A549 (cell line): ENCODE results near the gene SCYL1. TPM values are rescaled to one million over a fixed set of nuclear protein-coding genes. Genes with fewer than 3 reads are reported as not detected.
A peak's percentile ranks its signal among the peaks of the same experiment; 100 is the strongest.

Experiments
- ATAC-seq, 2 experiments: fragments of 200-7000 bp in 1 of 2; fragments of >200 bp in 1 of 2; cut with Nextera tagmentation in 1 of 2; cut with Tn5 transposase in 1 of 2; 3 replicates each; pipeline versions ENCODE4 v1.8.0 to v1.9.1; 2018 to 2020; ENCODE audit warnings: mild to moderate bottlenecking in 1 of 2, moderate library complexity in 1 of 2
- CTCF ChIA-PET: fragments of 300-600 bp; sonication (Branson Sonifier 250); formaldehyde crosslinking; extraction: SDS; loops from one replicate; lab custom pipeline; 2021; ENCODE audit warnings: antibody characterized with exemption, inconsistent platforms; lab: Yijun Ruan, JAX
- POLR2A ChIA-PET: fragments of 350-600 bp; formaldehyde crosslinking; extraction: SDS; loops from one replicate; lab custom pipeline; 2021; ENCODE audit warnings: antibody characterized with exemption, inconsistent platforms; lab: Yijun Ruan, JAX
- DNase-seq, 2 experiments: peaks; one replicate each; pipeline versions ENCODE4 v3.0.0 to v3.0.0-alpha.2; 2011 to 2016; ENCODE audit warnings: low read depth in 1 of 2, low spot score in 1 of 2
- FAIRE-seq: peaks from 2 replicates; lab custom pipeline; 2011; peaks lifted over from hg19 to GRCh38; lab: Jason Lieb, UNC
- H3K27ac ChIP-seq, 2 experiments: fragments of >200 bp; sonication (Bioruptor Twin); formaldehyde crosslinking; 3 replicates each; pipeline ENCODE4 v1.5.1; 2016 to 2017
- H3K4me1 ChIP-seq: fragments of >200 bp; sonication (Bioruptor Twin); formaldehyde crosslinking; 3 replicates; pipeline ENCODE4 v1.6.1; 2016
- H3K4me2 ChIP-seq: fragments of >200 bp; sonication (Bioruptor Twin); formaldehyde crosslinking; 3 replicates; pipeline ENCODE4 v1.6.1; 2016
- H3K4me3 ChIP-seq: fragments of >200 bp; sonication (Bioruptor Twin); formaldehyde crosslinking; 3 replicates; pipeline ENCODE4 v1.5.1; 2016
- H3K9me3 ChIP-seq: fragments of >200 bp; sonication (Bioruptor Twin); formaldehyde crosslinking; 3 replicates; pipeline ENCODE4 v1.6.1; 2016
- BHLHE40 ChIP-seq: IDR thresholded peaks from 2 replicates; pipeline ENCODE4 v1.6.1; 2012; ENCODE audit warnings: low read depth, low read length, inconsistent platforms
- CBX2 ChIP-seq: fragments of 200-600 bp; sonication (generic); IDR thresholded peaks from 2 replicates; pipeline ENCODE4 v1.6.1; 2016; ENCODE audit warnings: low read depth, mild to moderate bottlenecking, borderline replicate concordance
- CBX8 ChIP-seq: fragments of 200-600 bp; sonication (generic); IDR thresholded peaks from 2 replicates; pipeline ENCODE4 v1.6.1; 2016
- CEBPB ChIP-seq, 2 experiments: fragments of >200 bp in 1 of 2; sonication (Bioruptor Twin) in 1 of 2; formaldehyde crosslinking in 1 of 2; IDR thresholded peaks; 2 replicates each; pipeline ENCODE4 v1.6.1; 2012 to 2016
- CHD2 ChIP-seq: fragments of 150-350 bp; IDR thresholded peaks from 2 replicates; pipeline ENCODE4 v1.6.1; 2014; ENCODE audit warnings: low read length; ENCODE audit not compliant: partially characterized antibody
- CHD4 ChIP-seq: fragments of 200-600 bp; sonication (generic); IDR thresholded peaks from 2 replicates; pipeline ENCODE4 v1.6.1; 2016; ENCODE audit warnings: antibody characterized with exemption, mild to moderate bottlenecking, borderline replicate concordance
- EHF ChIP-seq: fragments of 250-450 bp; sonication (Bioruptor Pico); IDR thresholded peaks from 2 replicates; pipeline ENCODE4 v1.5.0; 2020; ENCODE audit warnings: mild to moderate bottlenecking
- EP300 ChIP-seq, 2 experiments: fragments of >200 bp; sonication (Bioruptor Twin); formaldehyde crosslinking; IDR thresholded peaks; 2 replicates in 1 of 2; 3 replicates in 1 of 2; pipeline ENCODE4 v1.6.1; 2016 to 2017
- ESRRA ChIP-seq: fragments of 150-350 bp; IDR thresholded peaks from 2 replicates; pipeline ENCODE4 v1.6.1; 2014; ENCODE audit warnings: mild to moderate bottlenecking, low read length, borderline replicate concordance
- FOSB ChIP-seq: fragments of 250-450 bp; sonication (Bioruptor Pico); IDR thresholded peaks from 2 replicates; pipeline ENCODE4 v1.5.0; 2020; ENCODE audit warnings: mild to moderate bottlenecking, moderate library complexity
- FOSL2 ChIP-seq, 2 experiments: fragments of 450-650 bp in 1 of 2; fragments of >200 bp in 1 of 2; sonication (Bioruptor Twin) in 1 of 2; formaldehyde crosslinking; IDR thresholded peaks; 2 replicates each; pipeline versions ENCODE4 v1.5.0 to v1.6.1; 2016 to 2020; ENCODE audit warnings: mild to moderate bottlenecking in 1 of 2, moderate library complexity in 1 of 2
- FOXS1 ChIP-seq: fragments of 250-450 bp; sonication (Bioruptor Pico); IDR thresholded peaks from 2 replicates; pipeline ENCODE4 v1.5.0; 2020; ENCODE audit warnings: mild to moderate bottlenecking, moderate library complexity
- GATA3 ChIP-seq: IDR thresholded peaks from 2 replicates; pipeline ENCODE4 v1.6.1; 2012; ENCODE audit warnings: borderline replicate concordance
- HEYL ChIP-seq: fragments of 250-450 bp; sonication (Bioruptor Pico); IDR thresholded peaks from 2 replicates; pipeline ENCODE4 v1.8.0; 2021; ENCODE audit warnings: mild to moderate bottlenecking, moderate library complexity
- HOXA7 ChIP-seq: fragments of 250-450 bp; sonication (Bioruptor Pico); IDR thresholded peaks from 2 replicates; pipeline ENCODE4 v1.5.0; 2020; ENCODE audit warnings: mild to moderate bottlenecking, moderate library complexity
- HOXB13 ChIP-seq: fragments of 250-450 bp; sonication (Bioruptor Pico); IDR thresholded peaks from 2 replicates; pipeline ENCODE4 v1.5.0; 2020; ENCODE audit warnings: low read depth, mild to moderate bottlenecking, moderate library complexity
- HOXB5 ChIP-seq: fragments of 250-450 bp; sonication (Bioruptor Pico); IDR thresholded peaks from 2 replicates; pipeline ENCODE4 v1.5.0; 2020; ENCODE audit warnings: mild to moderate bottlenecking, moderate library complexity
- JUN ChIP-seq, 2 experiments: fragments of >200 bp; sonication (Bioruptor Twin); formaldehyde crosslinking; IDR thresholded peaks; 2 replicates in 1 of 2; 3 replicates in 1 of 2; pipeline ENCODE4 v1.6.1; 2016 to 2017
- MAFK ChIP-seq: fragments of 450-650 bp; IDR thresholded peaks from 2 replicates; pipeline ENCODE4 v1.6.1; 2014; ENCODE audit not compliant: partially characterized antibody
- MAZ ChIP-seq: fragments of 150-350 bp; IDR thresholded peaks from 2 replicates; pipeline ENCODE4 v1.6.1; 2014; ENCODE audit warnings: antibody characterized with exemption, low read depth, low read length, borderline replicate concordance
- MYC ChIP-seq: IDR thresholded peaks from 2 replicates; pipeline ENCODE4 v1.6.1; 2012; ENCODE audit warnings: mild to moderate bottlenecking, inconsistent platforms, low read length, improper control_type of control experiment, borderline replicate concordance
- PHF8 ChIP-seq: fragments of 200-600 bp; sonication (generic); IDR thresholded peaks from 2 replicates; pipeline ENCODE4 v1.6.1; 2016; ENCODE audit warnings: low read depth, mild to moderate bottlenecking, antibody characterized with exemption, moderate library complexity, borderline replicate concordance
- POLR2A ChIP-seq: IDR thresholded peaks from 2 replicates; pipeline ENCODE4 v1.6.1; 2012; ENCODE audit warnings: mild to moderate bottlenecking, low read length
- RAD21 ChIP-seq, 2 experiments: fragments of >200 bp in 1 of 2; sonication (Bioruptor Twin) in 1 of 2; formaldehyde crosslinking in 1 of 2; IDR thresholded peaks in 1 of 2; conservative IDR thresholded peaks in 1 of 2; 2 replicates in 1 of 2; 3 replicates in 1 of 2; pipeline ENCODE4 v1.6.1; 2012 to 2018; ENCODE audit warnings: inconsistent platforms in 1 of 2
- RARB ChIP-seq: fragments of 250-450 bp; sonication (Bioruptor Pico); IDR thresholded peaks from 2 replicates; pipeline ENCODE4 v1.8.0; 2021; ENCODE audit warnings: mild to moderate bottlenecking, moderate library complexity
- SMC3 ChIP-seq: fragments of >200 bp; sonication (Bioruptor Twin); formaldehyde crosslinking; IDR thresholded peaks from 3 replicates; pipeline ENCODE4 v1.6.1; 2018; ENCODE audit warnings: inconsistent platforms
- TP53 ChIP-seq: fragments of 250-450 bp; sonication (Bioruptor Pico); IDR thresholded peaks from 2 replicates; pipeline ENCODE4 v1.5.0; 2021; ENCODE audit warnings: mild to moderate bottlenecking, moderate library complexity
- ZFP36 ChIP-seq: fragments of 450-650 bp; IDR thresholded peaks from 2 replicates; pipeline ENCODE4 v1.6.1; 2014; ENCODE audit warnings: borderline replicate concordance; ENCODE audit not compliant: partially characterized antibody
- ZNF302 ChIP-seq: fragments of 250-450 bp; sonication (Bioruptor Pico); IDR thresholded peaks from 2 replicates; pipeline ENCODE4 v1.9.0; 2021; ENCODE audit warnings: inconsistent platforms, mild to moderate bottlenecking, moderate library complexity
- WGBS: methylation state at CpG from one replicate; pipeline ENCODE4 v1.1.6; 2017; ENCODE audit errors: missing lambda C conversion rate; 5-methylcytosine and 5-hydroxymethylcytosine counted together
- polyA plus RNA-seq, 4 experiments: library from polyadenylated mRNA; depleted of rRNA in 3 of 4; stranded (reverse); fragments of >200 nt; fragmentation: RNase III in 1 of 4; extraction: RNeasy Plus Mini Kit Qiagen cat#74134 plus additional on column Dnase treatment in 1 of 4; gene quantifications; 2 replicates in 3 of 4; 3 replicates in 1 of 4; pipeline ENCODE4 v1.2.3, GENCODE V29; 2011 to 2017
- TF ChIP-seq, protein P1 (sequence below): fragments of 250-450 bp; sonication (Bioruptor Pico); IDR thresholded peaks from 2 replicates; pipeline ENCODE4 v1.5.0; 2020; ENCODE audit warnings: low read depth, mild to moderate bottlenecking, moderate library complexity
- TF ChIP-seq, protein P2 (sequence below): IDR thresholded peaks from 2 replicates; pipeline ENCODE4 v1.6.1; 2012; ENCODE audit warnings: low read depth, borderline replicate concordance
- TF ChIP-seq, protein P3 (sequence below): fragments of >200 bp; sonication (Bioruptor Twin); formaldehyde crosslinking; IDR thresholded peaks from 3 replicates; pipeline ENCODE4 v1.6.1; 2016
- TF ChIP-seq, protein P4 (sequence below): fragments of >200 bp; sonication (Bioruptor Twin); formaldehyde crosslinking; IDR thresholded peaks from 2 replicates; pipeline ENCODE4 v1.6.1; 2016
- TF ChIP-seq, protein P5 (sequence below): fragments of 150-350 bp; IDR thresholded peaks from 2 replicates; pipeline ENCODE4 v1.6.1; 2014; ENCODE audit warnings: low read depth, mild to moderate bottlenecking, low read length

SCYL1 gene
- polyA plus RNA-seq, 2 of the 4 experiments (the other 2 are of a cell fraction): 30.8 to 46.8 TPM

DNA sequence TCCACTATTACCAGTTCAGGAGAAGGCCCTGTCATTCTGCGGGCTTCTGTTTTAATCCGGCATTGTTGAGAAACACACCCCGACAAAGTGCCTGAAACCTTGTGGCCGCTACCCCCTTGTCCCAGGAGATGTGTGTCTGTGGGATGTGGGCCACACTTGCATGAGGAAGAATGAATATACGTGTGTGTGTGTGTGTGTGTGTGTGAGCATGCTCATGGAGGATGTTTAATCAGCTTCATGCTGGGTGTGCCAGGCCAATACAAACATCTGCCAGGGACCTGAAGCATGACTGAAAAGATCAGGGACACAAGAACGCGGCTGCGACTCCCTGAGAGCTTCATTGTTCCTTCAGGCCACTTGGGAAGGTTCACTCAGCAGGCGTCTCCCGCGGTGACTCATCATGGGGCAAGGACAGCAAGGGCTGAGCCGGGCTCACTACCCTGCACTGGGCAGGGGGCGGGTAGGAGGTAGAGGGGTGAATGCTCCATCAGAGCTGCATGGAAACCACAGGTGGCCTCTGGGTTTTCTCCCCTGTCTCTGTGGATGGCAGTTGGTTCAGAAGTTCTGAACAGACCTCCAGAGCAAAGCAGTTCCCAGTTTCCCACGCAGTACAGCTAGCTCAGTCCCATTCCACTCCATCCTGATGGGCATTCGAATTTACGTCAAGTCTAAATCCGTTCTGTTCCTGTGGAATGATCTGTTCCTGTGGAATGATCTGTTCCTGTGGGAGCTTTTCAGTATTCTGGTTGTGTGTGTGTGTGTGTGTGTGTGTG lies 33.1 kb upstream of the SCYL1 start (continued):
- TF ChIP-seq CEBPB (IDR thresholded peaks at IDR 0.05) (no peak), GATA3 (peak; percentile 67), RAD21 (conservative IDR thresholded peaks at IDR 0.05 in 1 of 2, IDR thresholded peaks at IDR 0.05 in 1 of 2) (peak in 1 of 2 experiments; percentile 35; a peak in 1 of 5 replicates), POLR2A (peak; percentile 6; the same call in 1 of the 2 replicates), MAFK (peak; percentile 46), ZNF302 (CRISPR knock-in tag) (no peak), MYC (peak; percentile 79), CHD2 (no peak)
- TF ChIP-seq, protein P1, sequence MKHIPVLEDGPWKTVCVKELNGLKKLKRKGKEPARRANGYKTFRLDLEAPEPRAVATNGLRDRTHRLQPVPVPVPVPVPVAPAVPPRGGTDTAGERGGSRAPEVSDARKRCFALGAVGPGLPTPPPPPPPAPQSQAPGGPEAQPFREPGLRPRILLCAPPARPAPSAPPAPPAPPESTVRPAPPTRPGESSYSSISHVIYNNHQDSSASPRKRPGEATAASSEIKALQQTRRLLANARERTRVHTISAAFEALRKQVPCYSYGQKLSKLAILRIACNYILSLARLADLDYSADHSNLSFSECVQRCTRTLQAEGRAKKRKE: peak; percentile 30; the same call in 1 of the 2 replicates
- TF ChIP-seq, protein P2, sequence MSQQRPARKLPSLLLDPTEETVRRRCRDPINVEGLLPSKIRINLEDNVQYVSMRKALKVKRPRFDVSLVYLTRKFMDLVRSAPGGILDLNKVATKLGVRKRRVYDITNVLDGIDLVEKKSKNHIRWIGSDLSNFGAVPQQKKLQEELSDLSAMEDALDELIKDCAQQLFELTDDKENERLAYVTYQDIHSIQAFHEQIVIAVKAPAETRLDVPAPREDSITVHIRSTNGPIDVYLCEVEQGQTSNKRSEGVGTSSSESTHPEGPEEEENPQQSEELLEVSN: no peak
- TF ChIP-seq, all 56 proteins: peak for 15

DNA sequence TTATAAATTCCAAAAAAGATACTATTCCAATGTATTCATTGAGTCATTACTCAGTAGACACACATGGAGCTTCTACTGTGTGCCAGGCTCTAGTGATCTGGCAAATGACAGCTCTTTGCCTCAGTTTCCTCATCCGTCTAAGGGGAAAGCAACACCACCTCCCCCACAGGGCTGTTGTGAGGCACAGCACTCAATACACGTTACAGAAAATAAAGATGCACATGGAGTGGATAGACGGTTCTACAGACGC lies 32.6 kb upstream of the SCYL1 start:
- no peaks in the 10 kb centered on the region for H3K9me3 ChIP-seq
- ATAC-seq: no peak
- WGBS: 5% methylated on average over 4 of the region's 4 CpGs
- TF ChIP-seq HEYL (CRISPR knock-in tag) (peak; percentile 94), POLR2A (no peak), FOXS1 (no peak; the same call in 1 of the 2 replicates), ESRRA (no peak), ZFP36 (no peak), PHF8 (no peak), CBX2 (no peak), CEBPB (IDR thresholded peaks at IDR 0.05) (no peak), HOXB5 (peak; percentile 95; the same call in 1 of the 2 replicates), HOXA7 (CRISPR knock-in tag) (peak; percentile 88; the same call in 1 of the 2 replicates), RARB (no peak; the same call in 1 of the 2 replicates), SMC3 (no peak), BHLHE40 (no peak), CHD4 (no peak), HOXB13 (CRISPR knock-in tag) (peak; percentile 98), TP53 (CRISPR knock-in tag) (no peak; the same call in 1 of the 2 replicates), RAD21 (conservative IDR thresholded peaks at IDR 0.05 in 1 of 2, IDR thresholded peaks at IDR 0.05 in 1 of 2) (no peak), FOSL2 (IDR thresholded peaks at IDR 0.05) (no peak), FOSL2 (CRISPR knock-in tag; IDR thresholded peaks at IDR 0.05) (no peak), EP300 (IDR thresholded peaks at IDR 0.05) (no peak), JUN (IDR thresholded peaks at IDR 0.05) (no peak; a peak in 1 of 5 replicates), CHD2 (no peak), FOSB (CRISPR knock-in tag) (peak; percentile 59; the same call in 1 of the 2 replicates), EHF (no peak; the same call in none of the 2 replicates), MAZ (no peak), GATA3 (no peak), CBX8 (no peak)
- TF ChIP-seq, protein P3, sequence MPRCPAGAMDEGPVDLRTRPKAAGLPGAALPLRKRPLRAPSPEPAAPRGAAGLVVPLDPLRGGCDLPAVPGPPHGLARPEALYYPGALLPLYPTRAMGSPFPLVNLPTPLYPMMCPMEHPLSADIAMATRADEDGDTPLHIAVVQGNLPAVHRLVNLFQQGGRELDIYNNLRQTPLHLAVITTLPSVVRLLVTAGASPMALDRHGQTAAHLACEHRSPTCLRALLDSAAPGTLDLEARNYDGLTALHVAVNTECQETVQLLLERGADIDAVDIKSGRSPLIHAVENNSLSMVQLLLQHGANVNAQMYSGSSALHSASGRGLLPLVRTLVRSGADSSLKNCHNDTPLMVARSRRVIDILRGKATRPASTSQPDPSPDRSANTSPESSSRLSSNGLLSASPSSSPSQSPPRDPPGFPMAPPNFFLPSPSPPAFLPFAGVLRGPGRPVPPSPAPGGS: no peak
- TF ChIP-seq, protein P4, sequence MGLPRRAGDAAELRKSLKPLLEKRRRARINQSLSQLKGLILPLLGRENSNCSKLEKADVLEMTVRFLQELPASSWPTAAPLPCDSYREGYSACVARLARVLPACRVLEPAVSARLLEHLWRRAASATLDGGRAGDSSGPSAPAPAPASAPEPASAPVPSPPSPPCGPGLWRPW: no peak
- TF ChIP-seq, protein P5, sequence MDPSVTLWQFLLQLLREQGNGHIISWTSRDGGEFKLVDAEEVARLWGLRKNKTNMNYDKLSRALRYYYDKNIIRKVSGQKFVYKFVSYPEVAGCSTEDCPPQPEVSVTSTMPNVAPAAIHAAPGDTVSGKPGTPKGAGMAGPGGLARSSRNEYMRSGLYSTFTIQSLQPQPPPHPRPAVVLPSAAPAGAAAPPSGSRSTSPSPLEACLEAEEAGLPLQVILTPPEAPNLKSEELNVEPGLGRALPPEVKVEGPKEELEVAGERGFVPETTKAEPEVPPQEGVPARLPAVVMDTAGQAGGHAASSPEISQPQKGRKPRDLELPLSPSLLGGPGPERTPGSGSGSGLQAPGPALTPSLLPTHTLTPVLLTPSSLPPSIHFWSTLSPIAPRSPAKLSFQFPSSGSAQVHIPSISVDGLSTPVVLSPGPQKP: no peak
- TF ChIP-seq, protein P1: peak; percentile 96

More for the DNA sequence above, 32.6 kb upstream of the SCYL1 start:
- Histone ChIP-seq H3K4me1 (peaks cover 92% of the 10 kb centered on the region), H3K4me3 (no peak overlapping the region), H3K4me2 (peak overlapping the region; percentile 77), H3K27ac (peak overlapping the region; percentile 98 to 100)
- no peak for FAIRE-seq
- ChIA-PET POLR2A (interaction anchor here (1.0 to 26.7 kb wide), 7 partner anchors 11 to 72 kb away, joined by 4 to 1006 read pairs (median 41); partner anchors contain the start of genes MALAT1 and NEAT1), CTCF (interaction anchor here (1.7 to 30.0 kb wide), 3 partner anchors 16 to 76 kb away, joined by 5 to 947 read pairs (median 94); no protein-coding TSS in a partner anchor)
- no peak for DNase-seq
